Neural cell (in vitro differentiated cells): Measurements from ENCODE around the gene MALRD1. TPM values are rescaled to one million over a fixed set of nuclear protein-coding genes. Genes with fewer than 3 reads are reported as not detected.

Source experiments
- H2AFZ ChIP-seq: fragments of 200-600, 300-800 bp; sonication (generic), shearing (Covaris generic); 2 replicates; pipeline ENCODE4 v1.6.0; 2014; ENCODE audit warnings: low read depth, mild to moderate bottlenecking, antibody characterized with exemption, low read length, moderate library complexity
- H3F3A ChIP-seq: fragments of 200-600 bp; shearing (Covaris generic); 2 replicates; pipeline ENCODE4 v1.6.1; 2016; ENCODE audit warnings: mild to moderate bottlenecking, moderate library complexity, mixed read lengths, antibody characterized with exemption, low read length; ENCODE audit not compliant: insufficient read depth, poor library complexity, severe bottlenecking
- H3K27ac ChIP-seq: fragments of 200-600, 300-800 bp; sonication (generic), shearing (Covaris generic); 2 replicates; pipeline ENCODE4 v1.5.1; 2014; ENCODE audit warnings: mild to moderate bottlenecking, low read length, moderate library complexity
- H3K27me3 ChIP-seq: fragments of 300-800, 200-600 bp; sonication (generic), shearing (Covaris generic); 2 replicates; pipeline ENCODE4 v1.6.0; 2014; ENCODE audit warnings: mild to moderate bottlenecking, low read depth, low read length, moderate library complexity; ENCODE audit not compliant: insufficient read depth
- H3K36me3 ChIP-seq: fragments of 300-800, 200-600 bp; sonication (generic), shearing (Covaris generic); 2 replicates; pipeline ENCODE4 v1.5.1; 2014; ENCODE audit warnings: mild to moderate bottlenecking, antibody characterized with exemption, low read length, moderate library complexity; ENCODE audit not compliant: insufficient read depth
- H3K4me2 ChIP-seq: fragments of 300-800, 200-600 bp; sonication (generic), shearing (Covaris generic); 2 replicates; pipeline ENCODE4 v1.6.0; 2014; ENCODE audit warnings: mild to moderate bottlenecking, low read length
- H3K4me3 ChIP-seq: fragments of 300-800, 200-600 bp; sonication (generic), shearing (Covaris generic); 2 replicates; pipeline ENCODE4 v1.5.1; 2014; ENCODE audit warnings: mild to moderate bottlenecking, low read length, moderate library complexity
- H3K79me2 ChIP-seq: fragments of 200-600 bp; shearing (Covaris generic); replicated peaks from 2 replicates; pipeline ENCODE4 v1.6.0; 2014; ENCODE audit warnings: mild to moderate bottlenecking, low read length, moderate library complexity; ENCODE audit not compliant: insufficient read depth
- H3K9ac ChIP-seq: fragments of 300-800, 200-600 bp; sonication (generic), shearing (Covaris generic); 2 replicates; pipeline ENCODE4 v1.6.1; 2016; ENCODE audit warnings: mild to moderate bottlenecking, low read length, mixed read lengths
- H3K9me2 ChIP-seq: fragments of 200-600 bp; shearing (Covaris generic); 2 replicates; pipeline ENCODE4 v1.6.1; 2016; ENCODE audit warnings: mild to moderate bottlenecking, low read length, mixed read lengths; ENCODE audit not compliant: insufficient read depth
- H3K9me3 ChIP-seq: fragments of 200-600, 300-800 bp; sonication (generic), shearing (Covaris generic); 2 replicates; pipeline ENCODE4 v1.6.1; 2016; ENCODE audit warnings: mild to moderate bottlenecking, mixed run types, low read length, moderate library complexity, mixed read lengths
- H4K20me1 ChIP-seq: fragments of 200-600 bp; shearing (Covaris generic); 2 replicates; pipeline ENCODE4 v1.6.1; 2016; ENCODE audit warnings: mild to moderate bottlenecking, mixed run types; ENCODE audit not compliant: insufficient read depth
- EP300 ChIP-seq: fragments of 450-650 bp; conservative IDR thresholded peaks from 2 replicates; pipeline ENCODE4 v1.6.1; 2014; ENCODE audit warnings: antibody characterized with exemption, mild to moderate bottlenecking, moderate library complexity; ENCODE audit not compliant: poor library complexity, severe bottlenecking
- EZH2 ChIP-seq: fragments of 200-600, 300-800 bp; shearing (Covaris generic), sonication (generic); IDR thresholded peaks from 2 replicates; pipeline ENCODE4 v1.6.1; 2014; ENCODE audit warnings: antibody characterized with exemption, low read length, borderline replicate concordance, mild to moderate bottlenecking; ENCODE audit not compliant: insufficient read depth, poor library complexity, severe bottlenecking
- MXI1 ChIP-seq: fragments of 450-650 bp; conservative IDR thresholded peaks from 2 replicates; pipeline ENCODE4 v1.6.1; 2014; ENCODE audit warnings: antibody characterized with exemption, mild to moderate bottlenecking; ENCODE audit not compliant: poor library complexity, severe bottlenecking
- POLR2AphosphoS5 ChIP-seq: IDR thresholded peaks from 2 replicates; pipeline ENCODE4 v1.6.1; 2012
- RAD21 ChIP-seq: fragments of 450-650 bp; conservative IDR thresholded peaks from 2 replicates; pipeline ENCODE4 v1.6.1; 2014; ENCODE audit warnings: antibody characterized with exemption, mild to moderate bottlenecking, moderate library complexity
- SMC3 ChIP-seq: fragments of 450-650 bp; conservative IDR thresholded peaks from 2 replicates; pipeline ENCODE4 v1.6.1; 2014; ENCODE audit warnings: antibody characterized with exemption, mild to moderate bottlenecking, moderate library complexity; ENCODE audit not compliant: poor library complexity
- TAF1 ChIP-seq: IDR thresholded peaks from 2 replicates; pipeline ENCODE4 v1.6.1; 2012; ENCODE audit warnings: low read depth
- polyA plus RNA-seq: library from polyadenylated mRNA; depleted of rRNA; stranded (reverse); fragments of >200 nt; gene quantifications from 2 replicates; pipeline ENCODE4 v1.2.3, GENCODE V29; 2014
- TF ChIP-seq, protein P1 (sequence below): IDR thresholded peaks from 2 replicates; pipeline ENCODE4 v1.6.1; 2012; ENCODE audit warnings: borderline replicate concordance
- TF ChIP-seq, protein P2 (sequence below): fragments of 450-650 bp; IDR thresholded peaks from 2 replicates; pipeline ENCODE4 v1.5.1; 2014; ENCODE audit warnings: antibody characterized with exemption, mild to moderate bottlenecking, moderate library complexity; ENCODE audit not compliant: poor library complexity, severe bottlenecking

Gene MALRD1
- polyA plus RNA-seq, 1 donor from 2014 or later, result 0.21 TPM

DNA sequence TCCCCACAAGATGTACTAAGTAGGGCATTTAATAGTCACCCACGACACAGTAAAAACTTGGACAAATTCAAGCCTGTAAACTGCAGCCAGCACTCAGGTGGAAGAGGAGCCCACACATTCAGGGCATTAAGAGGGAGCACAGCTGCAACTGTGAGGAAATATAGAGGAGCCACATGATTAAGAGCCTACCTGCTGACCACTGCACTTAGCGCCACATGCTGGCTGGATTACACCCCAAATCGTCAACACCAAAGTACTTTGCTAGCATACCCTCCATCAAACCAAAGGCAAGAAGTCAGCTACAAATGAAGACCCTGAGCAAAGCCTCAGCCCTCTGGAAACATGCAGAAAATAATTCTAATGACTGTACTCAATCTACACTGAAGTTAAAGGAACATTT lies 445.3 kb downstream of the MALRD1 start:
- Histone ChIP-seq H3K27me3 (no peaks in the 10 kb centered on the region), H3K9ac (no peak overlapping the region), H3F3A (no peaks in the 10 kb centered on the region), H3K36me3 (no peaks in the 10 kb centered on the region), H3K9me3 (no peaks in the 10 kb centered on the region), H3K79me2 (no peaks in the 10 kb centered on the region), H3K9me2 (no peaks in the 10 kb centered on the region), H2AFZ (no peak overlapping the region), H3K4me3 (no peak overlapping the region), H3K4me2 (no peak overlapping the region), H4K20me1 (no peaks in the 10 kb centered on the region), H3K27ac (no peak overlapping the region)
- TF ChIP-seq, protein P1, sequence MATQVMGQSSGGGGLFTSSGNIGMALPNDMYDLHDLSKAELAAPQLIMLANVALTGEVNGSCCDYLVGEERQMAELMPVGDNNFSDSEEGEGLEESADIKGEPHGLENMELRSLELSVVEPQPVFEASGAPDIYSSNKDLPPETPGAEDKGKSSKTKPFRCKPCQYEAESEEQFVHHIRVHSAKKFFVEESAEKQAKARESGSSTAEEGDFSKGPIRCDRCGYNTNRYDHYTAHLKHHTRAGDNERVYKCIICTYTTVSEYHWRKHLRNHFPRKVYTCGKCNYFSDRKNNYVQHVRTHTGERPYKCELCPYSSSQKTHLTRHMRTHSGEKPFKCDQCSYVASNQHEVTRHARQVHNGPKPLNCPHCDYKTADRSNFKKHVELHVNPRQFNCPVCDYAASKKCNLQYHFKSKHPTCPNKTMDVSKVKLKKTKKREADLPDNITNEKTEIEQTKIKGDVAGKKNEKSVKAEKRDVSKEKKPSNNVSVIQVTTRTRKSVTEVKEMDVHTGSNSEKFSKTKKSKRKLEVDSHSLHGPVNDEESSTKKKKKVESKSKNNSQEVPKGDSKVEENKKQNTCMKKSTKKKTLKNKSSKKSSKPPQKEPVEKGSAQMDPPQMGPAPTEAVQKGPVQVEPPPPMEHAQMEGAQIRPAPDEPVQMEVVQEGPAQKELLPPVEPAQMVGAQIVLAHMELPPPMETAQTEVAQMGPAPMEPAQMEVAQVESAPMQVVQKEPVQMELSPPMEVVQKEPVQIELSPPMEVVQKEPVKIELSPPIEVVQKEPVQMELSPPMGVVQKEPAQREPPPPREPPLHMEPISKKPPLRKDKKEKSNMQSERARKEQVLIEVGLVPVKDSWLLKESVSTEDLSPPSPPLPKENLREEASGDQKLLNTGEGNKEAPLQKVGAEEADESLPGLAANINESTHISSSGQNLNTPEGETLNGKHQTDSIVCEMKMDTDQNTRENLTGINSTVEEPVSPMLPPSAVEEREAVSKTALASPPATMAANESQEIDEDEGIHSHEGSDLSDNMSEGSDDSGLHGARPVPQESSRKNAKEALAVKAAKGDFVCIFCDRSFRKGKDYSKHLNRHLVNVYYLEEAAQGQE, result no peak
- TF ChIP-seq EP300, result no peak
- TF ChIP-seq SMC3, result no peak
- no peak for TF ChIP-seq TAF1
- no peak for TF ChIP-seq EZH2
- TF ChIP-seq, protein P2, sequence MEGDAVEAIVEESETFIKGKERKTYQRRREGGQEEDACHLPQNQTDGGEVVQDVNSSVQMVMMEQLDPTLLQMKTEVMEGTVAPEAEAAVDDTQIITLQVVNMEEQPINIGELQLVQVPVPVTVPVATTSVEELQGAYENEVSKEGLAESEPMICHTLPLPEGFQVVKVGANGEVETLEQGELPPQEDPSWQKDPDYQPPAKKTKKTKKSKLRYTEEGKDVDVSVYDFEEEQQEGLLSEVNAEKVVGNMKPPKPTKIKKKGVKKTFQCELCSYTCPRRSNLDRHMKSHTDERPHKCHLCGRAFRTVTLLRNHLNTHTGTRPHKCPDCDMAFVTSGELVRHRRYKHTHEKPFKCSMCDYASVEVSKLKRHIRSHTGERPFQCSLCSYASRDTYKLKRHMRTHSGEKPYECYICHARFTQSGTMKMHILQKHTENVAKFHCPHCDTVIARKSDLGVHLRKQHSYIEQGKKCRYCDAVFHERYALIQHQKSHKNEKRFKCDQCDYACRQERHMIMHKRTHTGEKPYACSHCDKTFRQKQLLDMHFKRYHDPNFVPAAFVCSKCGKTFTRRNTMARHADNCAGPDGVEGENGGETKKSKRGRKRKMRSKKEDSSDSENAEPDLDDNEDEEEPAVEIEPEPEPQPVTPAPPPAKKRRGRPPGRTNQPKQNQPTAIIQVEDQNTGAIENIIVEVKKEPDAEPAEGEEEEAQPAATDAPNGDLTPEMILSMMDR, result no peak
- no peak for TF ChIP-seq RAD21
- TF ChIP-seq POLR2AphosphoS5, result no peak
- no peak for TF ChIP-seq MXI1

DNA sequence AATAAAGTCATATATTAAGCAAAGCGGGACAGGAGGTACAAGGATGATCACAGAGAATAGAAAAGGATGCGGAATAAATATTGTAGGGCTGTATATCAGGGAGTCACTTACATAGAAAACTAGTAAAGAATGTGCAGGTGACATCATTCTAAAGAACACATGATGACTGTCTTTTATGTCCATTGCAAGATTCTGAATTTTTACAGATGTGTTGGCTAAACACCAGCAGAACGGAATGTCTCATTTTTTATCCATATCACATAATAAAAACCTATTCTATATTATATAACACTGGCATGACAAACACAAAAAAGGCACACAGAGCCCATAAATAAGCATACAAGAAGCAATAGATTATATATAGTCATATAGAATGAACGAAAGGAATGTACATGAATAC lies 448.4 kb downstream of the MALRD1 start:
- Histone ChIP-seq H3K27ac (no peak overlapping the region), H3F3A (no peaks in the 10 kb centered on the region), H4K20me1 (no peaks in the 10 kb centered on the region), H2AFZ (no peak overlapping the region), H3K9me3 (no peaks in the 10 kb centered on the region), H3K79me2 (no peaks in the 10 kb centered on the region), H3K36me3 (no peaks in the 10 kb centered on the region), H3K4me3 (no peak overlapping the region), H3K27me3 (no peaks in the 10 kb centered on the region), H3K4me2 (no peak overlapping the region), H3K9me2 (no peaks in the 10 kb centered on the region), H3K9ac (no peak overlapping the region)
- TF ChIP-seq, protein P2, result no peak
- TF ChIP-seq EZH2 (no peak), RAD21 (no peak), SMC3 (no peak), EP300 (no peak), TAF1 (no peak), MXI1 (no peak), POLR2AphosphoS5 (no peak)
- TF ChIP-seq, protein P1, result no peak
